ENCODE data around the gene MYO3B.

The MYO3B gene

GRCh38 chr2:170163411-170164065, 14.4 kb upstream of the MYO3B start:
- CTCF ChIA-PET = interaction anchor here (0.9 kb wide), 1 partner anchor 207 kb away, joined by 3 read pairs; no protein-coding TSS in a partner anchor
- TF ChIP-seq ZNF785 (tag by site-specific recombination; IDR thresholded peaks at IDR 0.05) (no peak), ZSCAN5A (tag by site-specific recombination; IDR thresholded peaks at IDR 0.05) (no peak), ZNF10 (tag by site-specific recombination; IDR thresholded peaks at IDR 0.05) (no peak), ZNF138 (tag by site-specific recombination; IDR thresholded peaks at IDR 0.05; ENCODE audit: borderline replicate concordance) (no peak), ZNF433 (tag by site-specific recombination; IDR thresholded peaks at IDR 0.05; ENCODE audit: low read depth) (no peak), ZNF223 (tag by site-specific recombination; IDR thresholded peaks at IDR 0.05) (no peak), IKZF3 (tag by site-specific recombination; IDR thresholded peaks at IDR 0.05) (no peak), ZNF280C (tag by site-specific recombination; IDR thresholded peaks at IDR 0.05) (no peak), ZNF341 (tag by site-specific recombination; IDR thresholded peaks at IDR 0.05; ENCODE audit: low read depth) (no peak), ZNF19 (tag by site-specific recombination; IDR thresholded peaks at IDR 0.05; ENCODE audit: low read depth) (no peak), OVOL3 (tag by site-specific recombination; IDR thresholded peaks at IDR 0.05) (no peak)
- H3K27ac ChIP-seq (ENCODE audit: extremely low read depth, low read depth, low read length) = no peak overlapping the region
- no peak overlapping the region for H3K4me3 ChIP-seq (ENCODE audit: low read depth, low read length)
- H3K9me3 ChIP-seq (ENCODE audit: control insufficient read depth, insufficient read depth, low read depth, low read length) = no peaks in the 10 kb centered on the region
- no peaks in the 10 kb centered on the region for H3K4me1 ChIP-seq (ENCODE audit: control insufficient read depth, insufficient read depth, low read length)
- H3K36me3 ChIP-seq (ENCODE audit: control insufficient read depth in 2 of 2, insufficient read depth in 1 of 2, low read length in 2 of 2) = no peaks in the 10 kb centered on the region
- POLR2A ChIA-PET = no interaction called here

GRCh38 chr2:170165129-170165528, 12.8 kb upstream of the MYO3B start:
- TF ChIP-seq ZNF830 (tag by site-specific recombination; IDR thresholded peaks at IDR 0.05; ENCODE audit: low read depth) (no peak), PRDM10 (tag by site-specific recombination; IDR thresholded peaks at IDR 0.05) (no peak), HOXA7 (CRISPR knock-in tag; IDR thresholded peaks at IDR 0.05; ENCODE audit: borderline replicate concordance) (no peak), ZNF354C (tag by site-specific recombination; IDR thresholded peaks at IDR 0.05; ENCODE audit: borderline replicate concordance, low read depth) (no peak), ZEB2 (tag by site-specific recombination; IDR thresholded peaks at IDR 0.05) (no peak), SCRT2 (tag by site-specific recombination; IDR thresholded peaks at IDR 0.05) (no peak), GFI1B (tag by site-specific recombination; IDR thresholded peaks at IDR 0.05) (no peak), ZSCAN18 (tag by site-specific recombination; IDR thresholded peaks at IDR 0.05) (no peak), ZFP37 (tag by site-specific recombination; IDR thresholded peaks at IDR 0.05) (no peak), ZNF558 (tag by site-specific recombination; IDR thresholded peaks at IDR 0.05) (no peak), ZNF311 (tag by site-specific recombination; IDR thresholded peaks at IDR 0.05; ENCODE audit: borderline replicate concordance) (no peak), ZNF394 (tag by site-specific recombination; IDR thresholded peaks at IDR 0.05; ENCODE audit: borderline replicate concordance) (no peak), SALL2 (tag by site-specific recombination; IDR thresholded peaks at IDR 0.05; ENCODE audit: borderline replicate concordance) (no peak), ZNF514 (tag by site-specific recombination; IDR thresholded peaks at IDR 0.05) (no peak), ZNF140 (tag by site-specific recombination; IDR thresholded peaks at IDR 0.05) (no peak), FEZF1 (tag by site-specific recombination; IDR thresholded peaks at IDR 0.05) (no peak), ZNF10 (tag by site-specific recombination; IDR thresholded peaks at IDR 0.05) (no peak)
- no peak overlapping the region for H3K4me3 ChIP-seq (ENCODE audit: low read depth, low read length)
- CTCF ChIA-PET = no interaction called here
- H3K27ac ChIP-seq (ENCODE audit: extremely low read depth, low read depth, low read length) = no peak overlapping the region
- no peaks in the 10 kb centered on the region for H3K36me3 ChIP-seq (ENCODE audit: control insufficient read depth in 2 of 2, insufficient read depth in 1 of 2, low read length in 2 of 2)
- no peaks in the 10 kb centered on the region for H3K4me1 ChIP-seq (ENCODE audit: control insufficient read depth, insufficient read depth, low read length)
- POLR2A ChIA-PET = no interaction called here
- H3K9me3 ChIP-seq (ENCODE audit: control insufficient read depth, insufficient read depth, low read depth, low read length) = no peaks in the 10 kb centered on the region

Measured in HEK293 (cell line).